GM21528 (cell line): ENCODE results near the gene AUTS2.
"Not testable (repeated sequence)": the region's sequence is repeated elsewhere in the genome, so short reads cannot be mapped to it uniquely, and the experiment has no call there.

Experiments
- ATAC-seq: cut with Tn5 transposase; IDR thresholded peaks from one replicate; pipeline ENCODE4 v1.9.1; 2021; ENCODE audit warnings: mild to moderate bottlenecking, moderate library complexity; ENCODE audit not compliant: unreplicated experiment, low FRiP score

Gene AUTS2

DNA sequence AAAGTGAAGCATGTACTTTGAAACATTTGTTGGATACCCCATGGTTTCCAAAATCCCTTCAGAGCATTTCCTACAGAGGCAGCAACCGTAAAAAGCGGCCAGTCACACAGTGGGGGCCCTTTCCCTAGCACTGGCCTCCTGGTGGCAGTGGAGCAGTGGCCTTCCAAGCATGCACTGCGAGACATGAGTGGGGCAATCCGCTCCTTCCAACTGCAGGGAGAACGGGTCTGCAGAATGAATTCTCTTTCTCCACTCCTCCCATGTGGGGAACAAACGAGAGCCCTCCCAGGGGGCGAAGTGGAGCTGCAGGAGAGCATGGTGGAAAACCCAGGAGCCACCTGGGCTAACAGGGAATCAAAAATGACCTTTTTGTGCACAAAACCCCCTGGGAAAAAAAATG, 990.7 kb downstream of the AUTS2 start:
- ATAC-seq: no peak

DNA sequence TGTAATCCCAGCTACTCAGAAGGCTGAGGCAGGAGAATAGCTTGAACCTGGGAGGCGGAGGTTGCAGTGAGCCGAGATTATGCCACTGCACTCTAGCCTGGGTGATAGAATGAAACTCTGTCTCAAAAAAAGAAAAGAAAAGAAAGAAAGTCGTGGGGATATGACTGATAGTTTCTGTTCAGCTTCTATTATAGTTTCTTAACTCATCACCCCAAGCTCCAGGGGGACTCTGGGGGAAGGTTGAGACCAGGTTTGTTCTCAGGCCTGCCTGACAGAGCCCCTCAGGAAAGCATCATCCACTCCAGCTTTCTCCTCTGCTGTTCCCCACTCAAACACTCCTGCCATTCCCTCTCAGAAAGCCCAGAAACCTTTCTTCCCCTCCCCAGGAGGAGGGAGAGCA, 991.3 kb downstream of the AUTS2 start:
- ATAC-seq: no peak

DNA sequence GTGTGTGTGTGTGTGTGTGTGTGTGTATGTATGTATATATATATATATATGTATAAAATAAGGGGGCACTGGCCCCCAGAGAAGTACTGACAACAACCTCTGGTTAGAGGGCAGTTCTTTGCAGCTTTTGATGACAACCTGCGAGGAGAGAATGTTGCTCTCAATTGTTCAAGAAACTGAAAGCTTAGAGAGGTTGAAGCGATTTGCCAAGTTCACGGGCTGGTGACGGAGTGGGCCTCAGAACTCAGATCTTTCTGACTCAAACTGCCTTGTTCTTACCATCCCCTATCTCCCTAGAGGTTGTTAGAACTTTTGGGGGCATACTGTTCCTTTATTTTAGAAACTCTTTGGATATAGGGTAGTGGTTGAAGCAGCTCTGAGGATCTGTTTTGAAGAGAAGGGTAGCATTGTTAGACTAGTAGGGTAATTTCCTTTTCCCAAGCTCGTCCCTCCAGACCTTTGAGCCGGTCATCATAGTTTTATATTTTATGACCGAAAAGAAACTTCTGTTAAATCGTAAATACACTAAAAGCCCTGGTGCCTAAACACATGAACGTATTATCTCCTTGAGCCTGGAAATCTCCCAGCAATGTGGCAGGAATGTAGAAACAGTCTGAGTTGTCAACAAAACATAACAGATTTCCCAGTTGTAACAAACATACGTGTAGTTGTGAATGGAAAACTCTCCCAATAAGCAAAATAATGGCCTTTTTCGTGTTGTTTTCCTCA, 992.0 kb downstream of the AUTS2 start:
- no peak for ATAC-seq

DNA sequence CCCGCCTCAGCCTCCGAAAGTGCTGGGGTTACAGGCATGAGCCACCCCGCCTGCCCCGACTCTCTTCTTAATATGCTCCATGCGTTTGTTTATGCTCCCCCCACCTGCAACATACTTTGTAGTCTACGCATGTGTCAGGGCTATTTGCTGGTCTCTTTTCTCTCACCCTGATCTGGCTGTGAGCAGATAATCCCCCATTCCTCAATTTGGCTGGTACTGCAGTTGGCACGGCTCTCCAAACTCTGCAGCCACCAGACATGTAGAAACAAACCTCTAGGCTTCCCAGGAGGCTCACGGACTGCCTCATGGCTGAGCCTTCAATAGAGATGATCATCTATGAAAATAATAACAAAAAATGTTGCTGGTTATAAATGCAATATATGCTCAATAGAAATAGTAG, 993.4 kb downstream of the AUTS2 start:
- ATAC-seq: no peak

DNA sequence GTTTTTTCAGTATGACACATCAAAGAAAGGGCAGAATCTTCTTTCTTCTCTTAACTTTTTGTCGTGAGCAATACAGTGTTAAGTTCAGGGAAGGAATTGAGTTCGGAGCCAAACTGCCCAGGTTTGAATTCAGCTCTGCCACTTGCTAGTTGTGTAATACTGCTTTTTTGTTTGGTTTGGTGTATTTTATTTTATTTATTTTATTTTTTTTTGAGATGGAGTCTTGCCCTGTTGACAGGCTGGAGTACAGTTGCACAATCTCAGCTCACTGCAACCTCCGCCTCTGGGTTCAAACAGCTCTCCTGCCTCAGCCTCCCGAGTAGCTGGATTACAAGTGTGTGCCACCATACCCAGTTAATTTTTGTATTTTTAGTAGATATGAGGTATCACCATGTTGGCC, 993.9 kb downstream of the AUTS2 start:
- no peak for ATAC-seq

DNA sequence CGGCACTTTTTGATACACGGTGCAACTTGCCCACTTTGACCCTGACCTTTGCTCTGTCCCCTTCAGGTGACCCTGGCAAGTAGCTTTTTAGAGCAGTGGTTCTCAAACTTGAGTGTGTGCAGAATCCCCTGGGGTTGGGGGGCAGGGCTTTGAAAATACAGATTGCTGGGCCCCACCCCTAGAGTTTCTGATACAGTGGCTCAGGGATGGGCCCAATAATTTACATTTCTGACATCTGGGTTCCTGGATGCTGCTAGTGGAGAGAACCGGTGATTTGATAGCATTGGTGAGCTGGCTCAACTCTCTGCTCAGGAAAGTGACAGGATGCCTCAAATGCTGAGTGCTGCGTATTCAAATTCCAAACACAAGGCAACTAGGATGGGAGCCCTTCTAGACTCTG, 995.9 kb downstream of the AUTS2 start:
- no peak for ATAC-seq

DNA sequence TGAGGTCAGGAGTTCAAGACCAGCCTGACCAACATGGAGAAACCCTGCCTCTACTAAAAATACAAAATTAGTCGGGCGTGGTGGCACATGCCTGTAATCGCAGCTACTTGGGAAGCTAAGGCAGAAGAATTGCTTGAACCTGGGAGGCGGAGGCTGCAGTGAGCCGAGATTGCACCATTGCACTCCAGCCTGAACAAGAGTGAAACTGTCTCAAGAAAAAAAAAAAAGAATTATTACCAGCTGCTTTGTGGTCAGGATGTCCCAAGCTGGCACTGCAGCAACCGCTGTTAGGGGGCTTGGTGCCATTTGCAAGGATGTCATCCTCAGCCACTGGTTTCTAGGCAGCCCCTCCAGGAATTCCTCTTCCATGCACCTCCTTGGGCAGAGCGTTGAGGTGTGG, 996.6 kb downstream of the AUTS2 start:
- ATAC-seq: not testable (repeated sequence)

DNA sequence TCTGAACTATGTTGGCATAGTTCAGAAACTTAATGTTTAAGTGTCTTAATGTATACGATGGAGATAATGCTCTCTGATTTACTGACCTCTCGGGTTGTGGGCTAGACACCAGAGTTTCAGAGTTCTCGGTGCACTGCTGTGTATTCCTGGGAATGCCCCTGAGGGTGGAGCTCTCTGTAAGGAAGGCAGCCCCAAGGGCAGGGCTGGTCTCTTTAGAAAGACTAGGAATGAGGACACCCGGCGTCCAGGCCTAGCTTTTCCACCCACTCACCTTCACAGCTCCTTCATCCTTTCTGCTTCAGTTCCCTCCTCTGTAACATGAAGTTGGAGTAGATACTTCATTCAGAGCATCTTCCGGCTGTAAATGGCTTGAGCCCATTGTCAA, 997.1 kb downstream of the AUTS2 start:
- ATAC-seq: no peak

DNA sequence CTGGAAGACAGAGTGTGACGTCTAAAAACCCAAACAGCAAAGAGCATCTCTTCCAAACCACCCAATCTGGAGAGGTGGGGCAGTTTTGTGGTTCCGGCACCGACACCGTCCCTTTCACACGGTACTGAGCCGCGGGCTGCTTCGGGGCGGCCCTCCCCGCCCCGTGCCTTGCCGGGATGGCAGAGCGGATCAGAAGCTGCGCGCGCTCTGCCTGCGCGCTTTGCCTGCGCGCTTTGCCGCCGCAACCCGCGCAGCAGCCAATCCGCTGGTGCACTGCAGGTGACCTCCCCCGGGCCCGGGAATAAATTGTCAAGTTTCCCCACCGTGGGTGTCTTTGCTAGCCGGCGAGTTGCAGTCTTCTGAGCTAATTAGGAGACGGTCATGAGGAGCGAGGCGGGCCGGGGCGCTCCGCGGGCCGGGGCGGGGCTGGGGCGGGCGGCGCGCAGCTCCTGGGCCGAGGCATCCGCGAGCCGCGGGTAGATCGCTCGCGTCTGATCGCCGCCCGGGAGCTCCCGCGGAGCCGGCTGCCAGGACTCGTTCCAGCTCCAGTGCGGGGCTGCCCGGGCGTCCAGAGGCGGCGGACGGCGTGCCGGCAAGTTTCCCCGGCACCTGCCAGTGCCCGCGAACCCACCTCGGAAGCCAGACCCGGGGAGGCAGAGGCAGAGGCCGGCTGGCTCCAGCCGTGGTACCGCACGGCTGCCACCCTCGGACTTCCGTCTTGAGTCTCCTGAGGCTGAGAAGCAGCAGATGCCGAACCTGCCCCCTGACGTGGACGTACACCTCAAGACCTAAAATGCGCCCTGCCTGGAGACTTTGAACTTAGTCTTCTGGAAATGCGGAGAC, 997.7 kb downstream of the AUTS2 start:
- ATAC-seq: no peak

DNA sequence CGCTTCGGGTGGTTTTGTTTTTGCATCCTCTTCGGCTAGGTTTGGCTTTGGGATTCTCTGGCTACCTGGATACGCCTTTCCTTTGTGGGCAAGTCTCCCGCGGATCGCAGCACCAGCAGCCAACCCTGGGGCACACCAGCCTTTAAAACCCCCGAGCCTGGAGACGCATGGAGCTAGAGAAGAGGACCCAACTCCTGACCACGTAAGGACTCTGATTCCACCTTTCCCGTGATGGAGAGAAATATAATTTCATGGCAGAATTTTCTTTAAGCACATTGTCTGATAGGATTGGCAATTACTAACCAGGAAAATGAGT, 998.3 kb downstream of the AUTS2 start:
- no peak for ATAC-seq

DNA sequence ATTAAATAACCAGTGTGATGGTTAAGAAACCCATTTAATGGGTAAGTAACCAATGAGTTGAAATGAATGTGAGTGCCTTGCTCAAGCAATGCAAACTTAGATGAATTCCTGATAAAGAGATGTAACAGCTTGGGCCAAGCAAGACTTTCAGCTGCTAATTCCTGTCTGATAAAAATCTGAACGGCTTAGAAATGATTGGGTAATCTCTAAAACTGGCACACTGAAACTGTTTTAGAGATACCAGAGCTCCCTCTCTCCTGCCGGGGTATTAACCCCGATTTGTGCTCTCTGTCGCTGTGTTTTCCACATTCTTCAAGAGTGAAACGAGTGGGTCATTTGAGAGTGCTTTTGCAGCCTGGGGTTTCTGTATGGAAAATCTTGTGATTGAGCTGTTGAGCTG, 998.8 kb downstream of the AUTS2 start:
- ATAC-seq: no peak

DNA sequence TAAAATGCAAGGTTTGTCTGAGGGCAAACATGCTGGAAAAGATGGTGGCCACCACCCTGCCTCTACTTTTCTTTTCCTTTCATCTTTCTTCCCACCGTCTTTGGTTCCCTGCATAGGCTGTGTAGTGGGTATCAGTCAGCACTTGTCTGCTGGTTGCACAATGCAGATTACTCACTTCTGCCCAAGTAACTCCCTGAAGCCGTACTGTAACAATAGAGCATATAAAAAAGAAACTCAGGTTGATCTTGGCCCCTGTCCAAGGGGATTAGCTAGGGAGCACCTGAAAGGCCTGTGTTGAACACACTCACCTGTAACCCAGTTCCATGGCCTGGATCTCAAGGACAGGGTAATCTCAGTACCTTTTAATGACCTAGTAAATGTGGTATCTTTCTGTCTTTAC, 1000.7 kb downstream of the AUTS2 start:
- no peak for ATAC-seq

DNA sequence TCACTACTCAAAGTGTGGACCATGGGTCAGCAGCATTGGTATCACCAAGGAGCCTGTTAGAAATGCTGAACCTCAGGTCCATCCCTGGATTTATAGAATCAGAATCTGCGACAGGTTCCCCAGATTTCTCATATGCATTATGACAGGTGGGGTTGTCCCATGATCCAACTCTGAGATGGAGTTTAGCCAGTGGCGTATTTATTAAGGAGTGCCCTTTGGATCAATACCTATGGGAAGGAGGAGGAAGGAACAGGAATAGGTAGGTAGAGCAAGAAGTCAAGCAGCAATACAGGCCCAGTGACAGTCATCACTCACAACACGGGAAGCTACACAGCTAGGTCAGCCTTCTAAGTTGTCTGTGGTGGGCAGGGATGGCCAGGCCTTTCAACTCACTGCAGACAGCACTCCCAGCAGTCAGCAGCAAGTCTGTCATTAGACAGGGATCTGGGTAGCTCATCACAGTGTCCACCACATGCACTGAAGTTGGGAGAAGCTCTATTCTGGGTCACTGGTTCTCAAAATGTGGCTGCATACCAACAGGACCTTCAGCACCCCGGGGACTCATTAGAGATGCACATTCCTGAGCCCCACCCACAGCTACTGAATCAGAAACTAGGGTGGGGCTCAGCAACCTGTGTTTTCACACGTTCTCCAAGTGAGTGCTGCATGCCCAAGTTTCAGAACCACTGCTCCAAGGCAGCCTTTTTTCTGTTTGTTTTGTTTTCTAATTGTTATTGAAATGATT, 1001.3 kb downstream of the AUTS2 start:
- no peak for ATAC-seq

DNA sequence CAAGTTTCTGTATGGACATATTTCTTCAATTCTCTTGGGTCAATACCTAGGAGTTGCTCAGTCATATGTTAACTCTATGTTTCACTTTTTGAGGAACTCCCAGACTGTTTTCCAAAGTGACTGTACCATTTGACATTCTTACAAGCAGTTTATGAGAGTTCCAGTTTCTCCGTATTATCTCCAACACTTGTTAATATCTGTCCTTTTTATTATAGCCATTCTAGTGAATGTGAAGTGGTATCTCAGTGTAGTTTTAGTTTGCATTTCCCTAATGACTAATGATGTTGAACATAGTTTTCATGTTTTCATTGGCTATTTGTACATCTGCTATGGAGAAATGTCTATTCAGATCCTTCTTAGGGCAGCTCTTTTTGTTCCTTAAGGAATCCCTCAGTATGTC, 1002.7 kb downstream of the AUTS2 start:
- ATAC-seq: no peak

DNA sequence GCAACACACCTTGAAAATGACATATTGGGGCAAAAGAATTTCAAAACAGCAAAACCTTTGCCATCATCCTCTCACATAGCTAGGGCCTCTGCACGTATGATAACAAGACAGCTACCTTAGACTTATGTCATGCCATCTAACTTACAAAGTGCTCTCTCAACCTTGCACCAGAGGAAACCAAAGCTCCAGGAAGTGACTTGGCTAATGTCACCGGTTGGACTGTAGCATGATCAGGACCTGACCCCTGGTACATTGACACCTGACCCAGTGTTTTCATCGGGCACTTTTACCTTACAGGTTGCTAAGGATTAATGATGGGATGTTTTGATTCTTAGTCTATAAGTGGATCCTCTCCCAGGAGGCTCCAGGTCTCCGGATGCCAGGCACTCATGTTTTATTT, 1003.8 kb downstream of the AUTS2 start:
- no peak for ATAC-seq

DNA sequence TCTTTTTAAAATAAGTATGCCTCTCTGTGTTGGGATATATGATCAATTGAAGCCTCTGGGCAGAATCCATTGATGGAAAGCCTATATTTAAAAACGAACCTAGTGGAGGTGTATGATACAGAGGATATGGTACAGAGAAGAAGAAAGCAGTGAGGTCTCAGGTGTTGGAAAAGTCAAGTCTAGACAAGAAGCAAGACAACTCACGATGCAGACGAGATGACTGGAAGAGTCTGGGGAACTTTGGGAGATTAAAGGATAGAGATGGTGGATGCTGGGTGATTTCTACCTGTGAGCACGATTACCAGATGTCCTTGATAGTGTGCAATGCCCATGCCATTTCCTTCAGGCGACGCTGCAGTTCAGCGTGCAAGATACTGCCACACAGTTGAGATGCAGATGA, 1009.0 kb downstream of the AUTS2 start:
- ATAC-seq: no peak

DNA sequence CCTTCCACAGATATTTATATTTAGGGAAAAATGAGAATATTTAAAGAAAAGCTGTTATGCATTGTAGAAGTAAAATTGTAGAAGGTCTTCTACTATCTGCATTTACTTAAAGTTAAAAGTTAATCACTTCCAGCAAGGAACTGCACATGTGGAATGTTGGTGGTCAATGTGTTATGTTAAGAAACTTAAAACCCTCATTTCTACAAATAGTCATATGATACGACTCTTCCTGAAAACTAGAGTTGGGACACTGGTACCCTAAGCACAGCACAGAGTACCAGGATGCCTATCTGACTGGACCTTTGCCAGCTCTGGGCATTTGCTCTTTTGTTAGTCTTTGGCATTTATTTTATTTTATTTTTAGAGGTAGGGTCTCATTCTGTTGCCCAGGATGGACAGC, 1009.5 kb downstream of the AUTS2 start:
- ATAC-seq: no peak

DNA sequence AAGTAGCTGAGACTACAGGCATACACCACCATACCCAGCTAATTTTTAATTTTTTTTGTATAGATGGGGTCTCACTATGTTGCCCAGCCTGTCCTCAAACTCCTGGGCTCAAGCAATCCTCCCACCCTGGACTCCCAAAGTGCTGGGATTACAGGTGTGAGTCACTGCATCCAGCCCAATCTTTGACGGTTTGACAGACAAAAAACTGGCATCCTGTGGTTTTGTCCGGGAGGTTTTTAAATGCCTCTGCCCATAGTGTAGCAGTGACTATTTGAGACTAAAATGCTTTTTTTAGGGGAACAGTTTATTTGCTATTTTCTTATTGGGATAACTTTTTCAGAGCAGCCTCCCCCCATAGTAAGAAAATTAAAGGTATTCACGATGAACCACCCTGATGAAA, 1010.0 kb downstream of the AUTS2 start:
- no peak for ATAC-seq

DNA sequence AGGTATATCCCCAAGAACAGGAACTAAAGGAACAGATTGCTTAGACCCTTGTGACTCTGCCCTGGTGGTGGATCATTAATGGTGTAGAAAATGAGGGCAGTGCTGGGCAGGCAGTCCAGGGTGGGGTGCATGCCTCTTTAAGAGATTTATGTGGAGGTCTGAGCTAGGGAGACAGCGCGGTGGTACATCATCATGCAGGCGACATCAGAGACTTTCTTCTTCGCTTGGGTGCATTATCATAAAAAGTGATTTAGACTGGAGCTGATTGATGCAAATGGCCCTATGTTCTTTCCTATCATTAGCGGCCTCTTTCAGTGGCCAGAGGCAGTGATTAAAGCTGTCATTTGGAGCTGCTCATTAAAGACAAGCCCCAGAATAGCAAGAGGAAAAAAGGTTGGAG, 1014.5 kb downstream of the AUTS2 start:
- ATAC-seq: no peak

DNA sequence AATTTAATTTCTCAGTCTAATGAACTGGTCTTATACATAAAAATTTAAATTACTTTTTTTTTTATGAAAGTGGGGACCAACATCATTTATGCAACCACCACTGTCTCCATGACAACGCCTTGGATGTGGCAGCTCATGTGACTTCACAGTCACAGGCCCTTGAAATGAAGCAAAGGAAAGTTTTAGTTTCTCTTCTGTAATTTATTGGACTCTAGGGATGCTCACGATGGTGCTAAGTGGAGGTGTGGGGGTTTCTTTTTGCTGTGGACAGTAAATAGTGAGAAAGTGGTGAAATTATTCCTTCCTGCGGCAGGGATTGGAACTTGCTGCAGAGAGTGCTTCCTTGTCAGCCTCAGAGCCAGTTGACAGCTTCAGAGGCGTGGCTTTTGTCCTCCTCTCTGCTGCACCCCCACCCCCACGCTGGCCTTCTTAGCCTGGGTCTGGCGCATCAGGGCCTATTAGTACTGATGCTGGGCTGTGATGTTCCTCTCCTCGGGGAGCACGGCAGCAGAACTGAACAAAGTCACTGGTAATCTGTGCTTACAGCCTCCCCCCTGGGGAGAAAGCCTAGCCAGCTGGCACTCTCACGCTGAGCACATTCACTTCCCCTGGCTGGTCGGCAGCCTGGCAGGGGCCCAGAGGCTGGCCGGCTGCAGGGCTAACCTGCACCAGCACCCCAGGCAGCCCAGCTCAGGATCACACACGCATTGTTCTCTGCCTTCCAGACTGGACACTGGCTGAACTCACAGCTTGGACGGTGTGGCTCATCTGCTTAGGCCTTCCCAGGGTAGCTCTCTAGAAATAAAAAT, 1016.2 kb downstream of the AUTS2 start:
- no peak for ATAC-seq

DNA sequence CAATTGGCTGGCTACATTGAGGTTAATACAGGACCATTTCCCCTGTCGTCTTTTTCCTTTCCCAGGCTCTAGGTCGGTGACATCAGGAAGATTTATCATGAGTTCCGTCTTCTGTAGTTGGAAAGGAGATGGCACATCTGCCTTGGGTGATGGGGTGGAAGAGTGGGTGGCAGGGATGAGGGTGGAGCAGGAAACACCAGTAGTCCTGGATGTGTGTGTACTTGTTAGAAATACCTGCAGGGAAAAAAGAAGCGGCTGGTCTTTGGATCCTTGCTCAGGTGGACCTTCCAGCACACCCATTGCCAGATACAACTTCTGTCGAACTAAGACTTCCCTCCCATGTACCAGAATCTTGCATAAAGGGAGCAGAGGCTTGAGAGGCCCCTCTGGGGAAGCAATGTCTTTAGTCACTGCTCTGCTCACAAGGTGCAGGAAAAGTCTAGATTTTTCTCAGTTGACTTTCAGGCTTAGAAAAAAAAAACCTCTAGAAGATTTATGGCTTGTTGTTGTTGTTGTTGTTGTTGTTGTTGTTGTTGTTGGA, 1016.9 kb downstream of the AUTS2 start:
- ATAC-seq: no peak
